Measurements from ENCODE around the gene DNAH17. TPM values are rescaled to one million over a fixed set of nuclear protein-coding genes. Genes with fewer than 3 reads are reported as not detected.

Gene DNAH17
- total RNA-seq, 1 experiment from 2014 or later, result 0.76 TPM

DNA sequence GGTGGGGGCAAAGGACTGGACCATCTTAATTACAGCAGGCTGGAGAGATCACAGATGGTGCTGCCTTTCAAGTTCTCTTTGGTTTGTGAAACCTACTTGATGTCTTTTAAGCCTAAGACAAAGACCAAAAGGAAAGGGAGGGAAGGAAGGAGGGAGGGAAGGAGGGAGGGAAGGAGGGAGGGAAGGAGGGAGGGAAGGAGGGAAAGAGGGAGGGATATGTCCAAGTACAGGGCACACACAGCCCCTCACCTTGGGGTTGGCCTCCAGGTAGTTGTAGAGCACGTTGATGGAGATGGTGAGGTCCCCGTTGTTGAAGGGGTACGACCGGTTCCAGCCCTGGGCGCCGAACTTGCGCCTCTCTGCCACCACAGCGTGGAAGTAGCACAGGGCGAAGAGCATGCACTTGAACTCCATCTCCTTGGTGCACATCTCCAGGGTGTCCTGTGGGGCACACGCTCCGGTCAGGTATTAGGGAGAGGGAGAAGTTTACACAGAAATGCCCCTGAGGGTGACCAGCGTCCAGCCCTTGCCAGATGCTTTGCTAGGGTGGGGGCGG, 143.3 kb downstream of the DNAH17 start:
- Histone ChIP-seq H3K4me3 (no peak overlapping the region), H3K4me1 (replicated peaks; ENCODE audit: insufficient read depth) (no peaks in the 10 kb centered on the region), H3K9me3 (ENCODE audit: insufficient read depth, low read depth) (no peaks in the 10 kb centered on the region), H2AFZ (no peak overlapping the region), H3K27me3 (ENCODE audit: insufficient read depth, low read depth) (no peaks in the 10 kb centered on the region), H4K20me1 (ENCODE audit: insufficient read depth) (no peaks in the 10 kb centered on the region), H3K9me2 (ENCODE audit: insufficient read depth) (no peaks in the 10 kb centered on the region), H3K36me3 (ENCODE audit: low read depth) (no peaks in the 10 kb centered on the region), H3K27ac (no peak overlapping the region), H3F3A (ENCODE audit: insufficient read depth, low read depth) (no peaks in the 10 kb centered on the region), H3K79me2 (ENCODE audit: low read depth) (no peaks in the 10 kb centered on the region), H3K4me2 (no peak overlapping the region)
- no peak for DNase-seq
- BruUV-seq (replicated peaks), result no TSS peak
- intact Hi-C loops (cut with micrococcal nuclease; ENCODE audit: unreplicated experiment), result no loop called here
- ChIA-PET CTCF (no interaction called here), POLR2A (ENCODE audit: unreplicated experiment) (no interaction called here)
- TF ChIP-seq, protein P1, sequence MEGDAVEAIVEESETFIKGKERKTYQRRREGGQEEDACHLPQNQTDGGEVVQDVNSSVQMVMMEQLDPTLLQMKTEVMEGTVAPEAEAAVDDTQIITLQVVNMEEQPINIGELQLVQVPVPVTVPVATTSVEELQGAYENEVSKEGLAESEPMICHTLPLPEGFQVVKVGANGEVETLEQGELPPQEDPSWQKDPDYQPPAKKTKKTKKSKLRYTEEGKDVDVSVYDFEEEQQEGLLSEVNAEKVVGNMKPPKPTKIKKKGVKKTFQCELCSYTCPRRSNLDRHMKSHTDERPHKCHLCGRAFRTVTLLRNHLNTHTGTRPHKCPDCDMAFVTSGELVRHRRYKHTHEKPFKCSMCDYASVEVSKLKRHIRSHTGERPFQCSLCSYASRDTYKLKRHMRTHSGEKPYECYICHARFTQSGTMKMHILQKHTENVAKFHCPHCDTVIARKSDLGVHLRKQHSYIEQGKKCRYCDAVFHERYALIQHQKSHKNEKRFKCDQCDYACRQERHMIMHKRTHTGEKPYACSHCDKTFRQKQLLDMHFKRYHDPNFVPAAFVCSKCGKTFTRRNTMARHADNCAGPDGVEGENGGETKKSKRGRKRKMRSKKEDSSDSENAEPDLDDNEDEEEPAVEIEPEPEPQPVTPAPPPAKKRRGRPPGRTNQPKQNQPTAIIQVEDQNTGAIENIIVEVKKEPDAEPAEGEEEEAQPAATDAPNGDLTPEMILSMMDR (conservative IDR thresholded peaks at IDR 0.05), result no peak
- TF ChIP-seq EZH2 (IDR thresholded peaks at IDR 0.05; ENCODE audit: low read depth), result no peak

DNA sequence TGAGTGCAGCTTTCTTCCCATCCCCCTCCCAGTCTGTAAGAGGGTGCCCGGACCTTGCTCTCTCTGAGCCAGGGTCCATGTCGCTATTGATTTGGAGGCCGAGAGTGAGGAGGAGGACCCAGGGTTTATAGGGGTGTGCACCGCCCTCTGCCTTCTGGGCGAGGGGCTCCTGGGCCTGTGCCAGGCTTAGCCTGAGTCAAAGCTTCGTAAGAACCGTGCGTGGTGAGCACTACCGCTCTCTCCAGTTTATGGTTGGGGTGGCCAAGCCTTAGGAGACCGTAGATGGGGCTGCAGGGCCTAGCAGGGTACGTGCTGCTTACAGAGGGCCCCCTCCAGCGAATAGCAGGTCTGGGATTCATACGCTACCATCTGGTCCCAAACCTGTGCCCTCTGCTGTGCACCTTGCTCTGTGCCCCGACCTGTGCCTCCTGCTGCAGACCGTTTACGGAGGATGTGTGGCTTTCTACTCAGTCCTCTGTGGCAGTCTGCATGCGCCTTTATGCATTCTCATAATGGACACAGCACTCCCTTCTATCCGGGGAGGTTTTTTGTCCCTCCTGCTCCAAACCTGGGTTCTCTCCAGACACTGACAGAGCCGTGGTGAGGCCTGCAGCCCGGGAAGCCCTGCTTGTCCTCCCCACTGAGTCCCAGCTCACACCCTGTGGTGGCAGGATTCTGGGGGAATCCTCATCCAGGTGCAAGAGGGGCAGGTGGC, 144.0 kb downstream of the DNAH17 start:
- BruUV-seq (replicated peaks), result no TSS peak
- ChIA-PET CTCF (interaction anchor here (0.7 kb wide), 1 partner anchor 342 kb away, joined by 3 read pairs; no protein-coding TSS in a partner anchor), POLR2A (ENCODE audit: unreplicated experiment) (no interaction called here)
- intact Hi-C loops (cut with micrococcal nuclease; ENCODE audit: unreplicated experiment), result no loop called here
- H4K20me1 ChIP-seq (ENCODE audit: insufficient read depth), result no peaks in the 10 kb centered on the region
- no peak for TF ChIP-seq EZH2 (IDR thresholded peaks at IDR 0.05; ENCODE audit: low read depth)
- TF ChIP-seq, protein P1 (conservative IDR thresholded peaks at IDR 0.05), result no peak
- no peaks in the 10 kb centered on the region for H3K9me2 ChIP-seq (ENCODE audit: insufficient read depth)
- H3K9me3 ChIP-seq (ENCODE audit: insufficient read depth, low read depth), result no peaks in the 10 kb centered on the region
- no peak overlapping the region for H3K4me3 ChIP-seq
- no peak for DNase-seq
- H3K79me2 ChIP-seq (ENCODE audit: low read depth), result no peaks in the 10 kb centered on the region
- H3F3A ChIP-seq (ENCODE audit: insufficient read depth, low read depth), result no peaks in the 10 kb centered on the region
- no peak overlapping the region for H2AFZ ChIP-seq
- H3K4me2 ChIP-seq, result no peak overlapping the region
- H3K4me1 ChIP-seq (replicated peaks; ENCODE audit: insufficient read depth), result no peaks in the 10 kb centered on the region
- no peaks in the 10 kb centered on the region for H3K27me3 ChIP-seq (ENCODE audit: insufficient read depth, low read depth)
- H3K36me3 ChIP-seq (ENCODE audit: low read depth), result no peaks in the 10 kb centered on the region
- no peak overlapping the region for H3K27ac ChIP-seq

DNA sequence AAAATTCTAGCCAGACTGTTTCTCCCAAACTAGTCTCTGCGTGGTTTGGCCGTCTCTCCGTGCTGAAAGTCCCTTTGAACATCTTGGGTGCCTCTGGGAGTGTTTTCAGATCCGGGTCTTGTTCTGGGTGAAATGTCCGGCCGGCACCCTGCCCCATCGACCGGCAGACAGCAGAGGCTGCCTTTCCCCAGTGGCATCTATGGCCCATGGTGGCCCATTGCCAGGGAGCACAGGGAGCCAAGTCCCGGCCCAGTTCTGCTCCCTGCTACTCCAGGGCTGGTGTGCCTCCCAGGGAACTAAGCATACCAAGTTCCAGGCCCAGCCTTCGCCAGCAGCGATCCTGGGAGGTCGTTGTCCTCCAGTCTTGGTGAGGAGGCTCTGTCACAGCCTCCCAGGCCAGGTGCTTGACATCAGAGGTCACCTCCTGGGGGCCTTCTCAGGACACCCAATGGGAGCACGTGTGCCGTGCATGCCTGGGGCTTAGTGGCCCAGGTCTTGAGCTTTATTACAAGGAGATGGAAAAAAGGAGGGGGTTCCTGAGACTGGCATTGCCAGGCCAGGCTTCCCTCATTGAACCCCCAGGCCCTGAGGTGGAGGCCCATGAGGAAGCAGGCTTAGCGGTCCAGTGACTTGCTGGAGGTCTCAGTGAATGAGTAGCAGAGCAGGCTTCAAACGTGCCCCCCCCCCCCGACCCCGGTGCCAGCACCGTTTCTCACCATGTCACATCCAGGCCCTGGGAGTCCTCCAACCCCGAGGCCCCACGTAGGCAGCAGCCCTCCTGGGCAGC, 144.8 kb downstream of the DNAH17 start:
- H3K36me3 ChIP-seq (ENCODE audit: low read depth), result no peaks in the 10 kb centered on the region
- ChIA-PET CTCF (interaction anchor here (0.7 kb wide), 1 partner anchor 341 kb away, joined by 3 read pairs; no protein-coding TSS in a partner anchor), POLR2A (ENCODE audit: unreplicated experiment) (no interaction called here)
- intact Hi-C loops (cut with micrococcal nuclease; ENCODE audit: unreplicated experiment), result no loop called here
- no peaks in the 10 kb centered on the region for H4K20me1 ChIP-seq (ENCODE audit: insufficient read depth)
- no peaks in the 10 kb centered on the region for H3K9me2 ChIP-seq (ENCODE audit: insufficient read depth)
- H3K79me2 ChIP-seq (ENCODE audit: low read depth), result no peaks in the 10 kb centered on the region
- BruUV-seq (replicated peaks), result no TSS peak
- TF ChIP-seq, protein P1 (conservative IDR thresholded peaks at IDR 0.05), result no peak
- TF ChIP-seq EZH2 (IDR thresholded peaks at IDR 0.05; ENCODE audit: low read depth), result no peak
- H3K4me1 ChIP-seq (replicated peaks; ENCODE audit: insufficient read depth), result no peaks in the 10 kb centered on the region
- H3K27me3 ChIP-seq (ENCODE audit: insufficient read depth, low read depth), result no peaks in the 10 kb centered on the region
- H3K9me3 ChIP-seq (ENCODE audit: insufficient read depth, low read depth), result no peaks in the 10 kb centered on the region
- H3K4me2 ChIP-seq, result no peak overlapping the region
- H3K27ac ChIP-seq, result no peak overlapping the region
- no peak overlapping the region for H3K4me3 ChIP-seq
- no peaks in the 10 kb centered on the region for H3F3A ChIP-seq (ENCODE audit: insufficient read depth, low read depth)
- H2AFZ ChIP-seq, result no peak overlapping the region
- no peak for DNase-seq
